Forelimb muscle (tissue), 1 donor: ENCODE data around the gene TMEM151B. TPM values are rescaled to one million over a fixed set of nuclear protein-coding genes. Genes with fewer than 3 reads are reported as not detected.

Source experiments
- DNase-seq: peaks from one replicate; pipeline ENCODE4 v3.0.0-alpha.2; 2013; ENCODE audit warnings: low read depth
- polyA plus RNA-seq: library from polyadenylated mRNA; unstranded; fragments of 120-200 nt; gene quantifications from one replicate; pipeline ENCODE4 v1.2.1, GENCODE V29; 2013; ENCODE audit not compliant: insufficient read length

Gene TMEM151B
- polyA plus RNA-seq, 1 donor: 0.25 TPM

GRCh38 chr6:44264154-44265006 lies 5.9 kb upstream of the TMEM151B start:
- no peak for DNase-seq

GRCh38 chr6:44265007-44265721 lies 5.1 kb upstream of the TMEM151B start, which contains the start of gene NFKBIE:
NFKBIE (minus strand) TSS chr6:44265551; CDS start chr6:44265346, 205 bp downstream.
- DNase-seq: no peak

- DNase-seq: no peak
Observed at GRCh38 chr6:44265722-44266233, 4.5 kb upstream of the TMEM151B start.

GRCh38 chr6:44266347-44266746 lies 3.9 kb upstream of the TMEM151B start:
- DNase-seq: no peak

- no peak for DNase-seq
Observed at GRCh38 chr6:44267252-44267651, 3.0 kb upstream of the TMEM151B start.

- no peak for DNase-seq
Observed at GRCh38 chr6:44268095-44268628, 2.1 kb upstream of the TMEM151B start.

GRCh38 chr6:44269178-44269920 lies 901 bp upstream of the TMEM151B start:
- DNase-seq: no peak

- no peak for DNase-seq
Observed at GRCh38 chr6:44270526-44271405, 516 bp downstream of the TMEM151B start.

GRCh38 chr6:44271406-44271723 lies 1.1 kb downstream of the TMEM151B start:
- DNase-seq: no peak

- DNase-seq: no peak
Observed at GRCh38 chr6:44271914-44272313, 1.7 kb downstream of the TMEM151B start.

GRCh38 chr6:44272529-44272928 lies 2.3 kb downstream of the TMEM151B start:
- DNase-seq: no peak

GRCh38 chr6:44272999-44273566 lies 2.8 kb downstream of the TMEM151B start:
- DNase-seq: no peak

GRCh38 chr6:44273617-44274016 lies 3.4 kb downstream of the TMEM151B start:
- no peak for DNase-seq

- DNase-seq: no peak
Observed at GRCh38 chr6:44275271-44275748, 5.1 kb downstream of the TMEM151B start.

- no peak for DNase-seq
Observed at GRCh38 chr6:44275749-44276648, 5.7 kb downstream of the TMEM151B start.

- DNase-seq: no peak
Observed at GRCh38 chr6:44276667-44277640, 6.7 kb downstream of the TMEM151B start.

- DNase-seq: no peak
Observed at GRCh38 chr6:44277763-44278162, 7.5 kb downstream of the TMEM151B start.

- DNase-seq: no peak
Observed at GRCh38 chr6:44278315-44278714, 8.1 kb downstream of the TMEM151B start.
